Kidney epithelial cell (primary cell): ENCODE data around the gene SH3BP2. TPM values are rescaled to one million over a fixed set of nuclear protein-coding genes. Genes with fewer than 3 reads are reported as not detected.

Experiments used
- DNase-seq: peaks from one replicate; pipeline ENCODE4 v3.0.0-alpha.2; 2010; ENCODE audit warnings: low read depth
- H3K27me3 ChIP-seq: 2 replicates; pipeline ENCODE4 v1.6.0; 2011; ENCODE audit warnings: low read length; ENCODE audit not compliant: control insufficient read depth, insufficient read depth
- H3K36me3 ChIP-seq: 2 replicates; pipeline ENCODE4 v1.5.1; 2011; ENCODE audit warnings: low read length; ENCODE audit not compliant: control insufficient read depth, insufficient read depth
- H3K4me3 ChIP-seq: 2 replicates; pipeline ENCODE4 v1.5.1; 2011; ENCODE audit warnings: low read depth, mild to moderate bottlenecking, control low read depth, low read length
- CTCF ChIP-seq: IDR thresholded peaks from 2 replicates; pipeline ENCODE4 v1.5.1; 2011; ENCODE audit warnings: mild to moderate bottlenecking, moderate library complexity, low read length, control low read depth, inconsistent platforms; ENCODE audit not compliant: insufficient read depth, poor library complexity, severe bottlenecking
- total RNA-seq: library from RNA; depleted of rRNA; stranded (reverse); fragments of >200 nt; gene quantifications from 2 replicates; pipeline ENCODE4 v1.2.3, GENCODE V29; 2015

SH3BP2 gene
- total RNA-seq, 1 donor from 2014 or later: 62.7 TPM

GRCh38 chr4:2830632-2831610 is 38.0 kb downstream of the SH3BP2 start:
- Histone ChIP-seq H3K4me3 (no peak overlapping the region), H3K27me3 (no peaks in the 10 kb centered on the region), H3K36me3 (peaks cover 5% of the 10 kb centered on the region)
- TF ChIP-seq CTCF: no peak
- DNase-seq: no peak

GRCh38 chr4:2831611-2832308 is 38.9 kb downstream of the SH3BP2 start:
- Histone ChIP-seq H3K27me3 (no peaks in the 10 kb centered on the region), H3K4me3 (no peak overlapping the region), H3K36me3 (peaks cover 8% of the 10 kb centered on the region)
- no peak for TF ChIP-seq CTCF
- no peak for DNase-seq

GRCh38 chr4:2832309-2832980 is 39.6 kb downstream of the SH3BP2 start:
- peaks cover 8% of the 10 kb centered on the region for H3K36me3 ChIP-seq
- H3K27me3 ChIP-seq: no peaks in the 10 kb centered on the region
- TF ChIP-seq CTCF: no peak
- no peak for DNase-seq
- H3K4me3 ChIP-seq: no peak overlapping the region

GRCh38 chr4:2832981-2833670 is 40.2 kb downstream of the SH3BP2 start:
- DNase-seq: no peak
- peaks cover 10% of the 10 kb centered on the region for H3K36me3 ChIP-seq
- H3K4me3 ChIP-seq: no peak overlapping the region
- no peaks in the 10 kb centered on the region for H3K27me3 ChIP-seq
- no peak for TF ChIP-seq CTCF

GRCh38 chr4:2833671-2834000 is 40.8 kb downstream of the SH3BP2 start:
- H3K4me3 ChIP-seq: no peak overlapping the region
- no peaks in the 10 kb centered on the region for H3K27me3 ChIP-seq
- DNase-seq: no peak
- TF ChIP-seq CTCF: no peak
- peaks cover 10% of the 10 kb centered on the region for H3K36me3 ChIP-seq
